ENCODE results near the gene TGFBR3L. TPM values are rescaled to one million over a fixed set of nuclear protein-coding genes. Genes with fewer than 3 reads are reported as not detected.
"Not testable (repeated sequence)": the region's sequence is repeated elsewhere in the genome, so short reads cannot be mapped to it uniquely, and the experiment has no call there.

The TGFBR3L gene
- total RNA-seq, 1 donor from 2014 or later, result 0.72 TPM

DNA sequence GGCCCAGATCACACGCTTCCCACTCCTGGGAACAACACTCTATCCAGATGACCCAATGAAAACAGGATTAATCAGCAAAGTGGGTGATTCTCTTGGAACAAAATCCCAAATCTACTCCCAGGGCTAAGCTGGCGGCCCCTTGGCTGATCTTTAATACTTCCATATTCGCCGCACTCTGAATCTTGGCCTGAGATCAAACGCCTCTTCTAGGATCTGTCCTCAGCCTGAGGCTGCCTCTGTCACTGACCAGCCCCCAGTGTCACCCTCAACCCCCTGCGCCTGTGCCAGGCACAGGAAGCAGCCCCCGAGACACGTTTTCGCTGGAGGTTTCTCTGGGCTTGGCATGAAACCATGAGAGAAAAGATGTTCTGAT is 13.7 kb downstream of the TGFBR3L start:
- no peak for ATAC-seq

DNA sequence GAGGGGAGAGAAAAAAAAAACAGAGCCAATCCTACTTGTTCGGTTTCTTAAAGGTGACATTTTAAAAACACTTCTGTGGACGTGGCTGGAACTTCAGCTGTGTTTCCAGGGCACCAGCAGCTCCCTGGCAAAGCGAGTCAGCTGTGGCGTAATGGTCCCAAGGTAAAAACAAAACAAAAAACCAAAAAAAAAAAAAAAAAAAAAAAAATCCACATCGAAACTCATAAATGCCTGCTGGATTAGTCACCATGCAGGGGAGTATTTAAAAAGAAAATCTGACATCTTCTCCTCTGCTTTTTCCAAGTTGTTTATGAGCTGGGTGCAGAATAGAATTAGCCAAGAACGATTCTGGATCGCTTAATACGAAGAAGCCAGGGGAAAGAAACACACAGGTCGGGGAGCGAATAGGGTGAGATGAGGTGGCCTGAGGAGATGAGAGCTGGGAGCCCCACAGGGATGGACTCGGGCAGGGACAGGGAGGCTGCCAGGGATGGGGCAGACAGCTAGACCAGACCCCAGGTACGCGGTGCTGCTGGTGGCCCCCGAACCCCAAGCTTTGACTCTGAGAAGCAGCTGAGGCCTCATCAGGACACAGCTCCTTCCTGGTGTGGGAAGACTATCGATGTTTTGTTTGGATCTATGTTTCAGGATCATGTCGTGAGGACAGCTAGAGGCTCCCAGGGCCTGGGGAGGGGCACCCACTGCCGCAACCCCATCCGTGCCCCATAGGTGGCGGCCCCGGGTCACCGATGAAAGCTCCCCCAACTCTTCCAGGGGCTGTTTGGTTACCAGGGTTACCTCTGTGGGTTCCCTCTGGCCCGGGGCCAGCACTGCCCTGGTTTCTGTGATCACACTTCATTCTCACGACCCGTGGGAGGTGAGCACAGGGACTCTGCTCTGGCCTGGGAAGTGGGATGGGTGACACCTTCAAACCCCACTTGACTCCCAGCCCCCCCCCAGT is 14.4 kb downstream of the TGFBR3L start:
- ATAC-seq, result no peak

DNA sequence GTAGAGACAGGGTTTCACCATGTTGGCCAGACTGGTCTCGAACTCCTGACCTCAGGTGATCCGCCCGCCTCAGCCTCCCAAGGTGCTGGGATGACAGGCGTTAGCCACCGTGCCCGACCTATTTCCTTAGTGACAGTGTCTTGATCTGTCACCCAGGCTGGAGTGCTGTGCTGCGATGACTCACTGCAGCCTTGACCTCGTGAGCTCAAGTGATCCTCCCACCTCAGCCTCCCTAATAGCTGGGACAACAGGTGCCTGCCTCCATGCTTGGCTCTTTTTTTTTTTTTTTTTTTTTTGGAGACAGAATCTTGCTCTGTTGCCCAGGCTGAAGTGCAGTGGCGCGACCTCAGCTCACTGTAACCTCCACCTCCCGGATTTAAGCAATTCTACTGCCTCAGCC is 15.4 kb downstream of the TGFBR3L start:
- not testable (repeated sequence) for ATAC-seq

DNA sequence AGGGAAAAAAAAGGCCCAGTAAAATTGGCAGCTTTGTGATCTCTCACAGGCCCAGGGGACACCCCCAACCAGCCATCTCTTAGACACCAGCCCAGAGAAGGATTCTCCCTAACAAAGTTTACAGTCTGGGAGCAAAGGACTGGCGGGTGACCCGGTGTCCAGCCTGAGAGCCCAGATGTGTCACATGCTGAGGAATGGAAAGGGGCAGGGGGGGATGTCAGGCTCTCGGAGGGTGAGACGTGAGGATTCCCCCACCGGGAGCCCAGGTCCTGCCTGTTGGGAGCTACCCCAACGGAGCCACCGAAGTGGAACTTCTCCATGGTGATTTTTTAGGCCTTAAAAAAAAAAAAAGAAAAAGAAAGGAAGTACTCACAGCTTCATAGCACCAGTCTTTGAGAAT is 16.1 kb downstream of the TGFBR3L start:
- ATAC-seq, result no peak

DNA sequence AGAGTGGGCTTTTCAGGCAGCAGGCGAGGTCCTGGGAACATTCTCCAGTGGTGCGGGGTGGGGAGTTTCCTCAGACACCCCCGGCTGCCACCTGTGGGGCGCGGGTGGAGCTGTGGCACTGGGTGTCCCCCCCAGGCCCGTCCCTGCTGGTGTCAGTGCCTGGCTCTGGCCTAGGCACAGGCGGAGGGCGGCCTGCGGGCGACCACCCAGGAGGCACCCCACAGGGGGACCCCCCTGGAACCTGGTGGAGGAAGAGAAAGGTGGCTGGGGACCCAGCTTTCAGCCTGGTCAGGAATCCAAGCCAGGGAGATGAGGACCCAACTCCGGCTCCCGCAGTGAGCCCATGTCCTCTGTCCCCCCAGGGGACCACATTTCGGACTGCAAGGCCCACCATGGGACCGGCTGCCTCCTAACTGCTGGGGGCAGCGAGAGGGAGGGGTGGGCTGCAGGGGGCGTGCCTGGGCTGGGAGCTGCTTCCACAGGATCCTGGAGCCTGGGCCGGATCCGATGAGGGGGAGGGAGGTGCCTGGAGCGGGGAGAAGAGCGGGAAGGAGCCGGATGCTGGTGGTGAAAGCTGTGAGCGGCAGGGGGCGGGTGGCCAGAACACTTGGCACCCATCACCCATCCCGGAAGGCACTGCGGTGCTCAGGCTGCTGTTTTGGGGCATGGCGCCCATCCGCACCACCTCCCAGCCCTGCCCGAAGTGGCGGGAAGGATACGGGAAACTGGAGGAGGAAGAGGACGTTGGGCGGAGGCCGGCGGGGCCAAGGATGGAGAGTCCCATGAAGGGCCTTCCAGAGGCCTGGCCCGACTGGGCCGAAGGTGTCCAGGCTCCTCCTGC is 16.8 kb downstream of the TGFBR3L start:
- peak; percentile 1 for ATAC-seq

DNA sequence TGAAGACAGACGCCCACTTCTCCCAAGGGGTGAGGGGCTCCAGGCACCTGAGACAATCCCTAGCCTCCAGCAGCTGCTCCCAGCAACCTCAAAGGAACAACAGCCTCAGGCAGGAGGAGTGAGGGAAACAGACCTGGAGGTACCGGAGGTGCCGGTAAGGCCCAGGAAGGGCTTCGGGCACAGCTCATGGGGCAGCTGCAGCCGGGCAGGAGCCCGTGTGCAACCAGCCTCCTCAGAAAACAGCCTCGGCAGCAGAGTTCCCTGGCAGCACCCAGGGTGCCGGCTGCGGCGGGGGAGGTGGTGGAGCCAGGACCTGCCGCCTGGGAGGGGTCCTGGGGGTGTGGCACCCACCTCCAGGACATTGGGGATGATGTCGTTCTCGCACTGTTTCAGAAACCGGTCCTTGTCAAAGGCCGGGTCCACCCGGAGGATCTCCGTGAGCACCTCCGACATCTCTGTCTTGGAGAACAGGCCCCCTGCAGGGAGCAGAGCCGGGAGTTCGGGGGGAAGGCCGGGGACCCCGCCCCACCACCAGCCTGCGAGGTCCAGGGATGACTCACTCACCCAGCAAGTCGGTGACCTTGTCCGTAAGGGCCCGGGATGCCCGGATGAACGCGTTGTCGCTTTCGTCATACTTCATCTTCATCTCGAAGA is 17.8 kb downstream of the TGFBR3L start:
- no peak for ATAC-seq

DNA sequence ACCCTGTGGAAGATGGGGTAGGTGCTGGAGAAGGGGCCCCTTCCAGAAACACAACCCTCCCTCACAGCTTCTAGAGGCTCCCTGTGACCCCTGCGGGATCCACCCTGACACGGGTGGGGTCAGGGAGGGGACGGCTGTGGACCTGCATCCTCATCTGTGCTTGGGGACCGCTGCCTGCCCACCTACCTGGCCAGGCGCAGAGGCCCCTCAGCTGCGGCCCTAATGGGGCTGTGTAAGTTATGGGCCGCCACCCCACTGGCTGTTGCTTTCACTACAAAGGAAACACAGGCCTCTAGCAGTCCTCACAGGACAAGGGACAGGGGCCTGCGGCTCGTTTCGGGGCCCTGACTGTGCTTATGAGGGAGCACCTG is 18.3 kb downstream of the TGFBR3L start:
- ATAC-seq, result no peak

DNA sequence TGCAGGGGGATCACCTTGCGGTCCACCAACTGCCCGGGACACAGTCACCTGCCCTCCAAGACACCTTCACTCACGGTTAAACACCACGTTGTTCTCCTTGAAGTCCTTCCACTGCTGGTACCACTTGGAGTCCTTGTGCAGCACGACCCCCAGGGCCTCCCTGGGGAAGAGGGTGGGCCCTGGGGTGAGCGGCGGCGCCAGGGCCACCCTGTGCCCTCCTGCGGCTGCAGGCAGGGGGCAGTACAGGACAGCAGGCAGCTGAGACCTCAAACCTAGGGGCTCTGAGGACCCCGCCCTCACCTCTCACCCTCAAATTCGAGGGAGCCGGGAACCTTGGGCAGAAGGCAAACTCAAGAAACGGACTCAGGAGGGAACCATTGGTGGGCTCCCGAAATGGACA is 18.8 kb downstream of the TGFBR3L start:
- no peak for ATAC-seq

DNA sequence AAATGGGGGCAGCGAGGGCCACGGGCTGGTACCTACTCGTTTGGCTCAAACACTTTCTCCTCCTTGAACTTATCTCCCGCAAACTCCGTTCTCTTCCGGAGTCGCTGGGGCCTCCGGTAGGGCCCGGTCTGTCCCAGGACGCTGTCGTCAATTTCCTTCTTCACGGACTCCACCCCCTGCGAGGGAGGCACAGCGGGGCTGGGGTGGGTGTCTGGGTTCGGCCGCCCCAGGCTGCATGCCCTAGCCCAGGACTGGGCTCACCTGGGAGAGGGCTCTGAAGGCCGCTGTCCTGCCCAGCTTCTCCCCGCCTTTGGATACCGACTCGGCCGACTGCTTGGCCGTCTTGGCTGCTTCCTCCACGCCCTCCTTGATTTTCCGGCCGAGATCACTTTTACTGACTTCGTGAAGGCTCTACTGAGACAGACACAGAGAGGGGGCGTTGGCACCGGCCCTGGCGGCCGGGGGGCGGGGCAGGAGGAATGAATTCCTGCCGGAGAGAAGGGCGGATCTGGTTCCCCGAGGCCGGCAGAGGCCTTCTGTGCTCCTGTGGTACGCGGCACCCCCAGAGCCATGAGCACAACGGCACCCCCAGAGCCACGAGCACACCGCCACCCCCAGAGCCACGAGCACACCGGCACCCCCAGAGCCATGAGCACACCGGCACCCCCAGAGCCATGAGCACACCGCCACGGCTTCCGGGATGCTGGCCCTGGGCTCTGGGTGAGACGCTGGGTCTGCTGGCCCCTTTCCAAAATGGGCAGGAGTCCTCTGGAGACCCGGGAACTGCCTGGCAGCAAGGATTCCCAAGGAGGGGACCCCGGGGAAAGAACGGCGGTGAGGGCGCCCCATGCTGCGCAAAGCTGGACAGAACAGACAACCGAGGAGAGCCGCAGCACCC is 19.4 kb downstream of the TGFBR3L start:
- ATAC-seq, result no peak

DNA sequence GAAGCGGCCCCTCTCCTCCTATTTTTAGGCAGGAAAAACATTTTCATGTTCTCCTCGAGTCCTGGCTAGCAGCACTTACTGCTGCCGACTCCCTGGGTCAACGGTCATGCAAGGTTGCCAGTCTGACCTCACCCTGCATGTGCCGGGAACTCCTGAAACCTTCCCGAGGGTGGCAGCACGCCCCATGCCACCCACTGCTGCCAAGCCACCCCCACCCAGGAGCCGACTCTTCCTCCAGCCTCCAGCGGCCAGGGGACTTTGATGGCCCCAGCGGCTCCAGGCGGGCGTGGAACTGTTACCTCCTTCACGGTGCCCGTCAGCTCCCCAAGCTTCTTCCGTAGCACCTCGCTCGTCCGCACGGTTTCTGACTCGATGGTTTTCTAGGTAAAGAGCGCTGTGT is 20.1 kb downstream of the TGFBR3L start:
- ATAC-seq, result no peak

DNA sequence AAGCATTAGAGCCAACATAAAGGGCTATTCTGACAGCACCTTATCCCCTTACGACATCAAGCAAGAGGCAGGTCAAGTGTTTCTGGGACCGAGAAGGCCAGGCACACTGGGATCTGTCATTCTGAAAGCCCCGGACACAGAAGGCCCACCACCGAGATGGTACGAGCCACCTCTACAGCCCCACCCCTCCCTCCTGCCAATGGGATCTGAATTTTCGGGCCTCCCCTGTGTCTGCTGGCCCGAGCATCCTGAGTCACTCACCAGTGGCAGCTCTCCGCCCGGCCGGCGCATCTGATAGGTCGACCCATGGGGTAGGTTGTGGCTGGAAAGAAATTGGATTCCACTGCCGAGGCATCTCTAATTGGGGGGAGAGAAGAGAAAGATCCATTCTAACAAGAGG is 26.2 kb downstream of the TGFBR3L start:
- ATAC-seq, result no peak

DNA sequence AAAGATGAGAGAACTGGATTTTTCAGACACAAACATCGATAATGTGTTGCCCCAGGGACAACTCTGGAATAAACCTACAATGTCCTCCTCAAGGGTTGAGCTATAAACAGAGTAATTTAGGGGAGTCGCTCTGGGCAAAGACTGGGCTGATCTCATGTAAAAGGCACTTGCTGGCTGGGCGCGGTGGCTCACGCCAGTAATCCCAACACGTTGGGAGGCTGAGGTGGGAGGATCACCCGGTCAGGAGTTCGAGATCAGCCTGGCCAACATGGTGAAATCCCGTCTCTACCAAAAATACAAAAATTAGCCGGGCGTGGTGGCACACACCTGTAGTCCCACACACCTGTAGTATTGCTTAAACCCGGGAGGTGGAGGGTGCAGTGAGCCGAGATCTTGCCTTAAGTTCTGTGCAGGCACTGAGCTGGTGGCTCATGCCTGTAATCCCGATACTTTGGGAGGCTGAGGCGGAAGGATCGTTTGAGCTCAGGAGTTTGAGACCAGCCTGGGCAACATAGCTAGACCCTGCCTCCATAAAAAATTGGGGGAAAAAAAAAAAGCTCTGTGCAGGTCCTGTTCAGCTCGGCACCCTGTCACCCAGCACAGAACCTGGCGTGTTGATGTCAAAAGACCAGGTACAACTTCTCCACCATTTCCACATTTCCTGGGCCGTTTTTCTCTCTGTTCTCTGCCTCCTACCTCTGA is 27.4 kb downstream of the TGFBR3L start:
- ATAC-seq, result no peak

DNA sequence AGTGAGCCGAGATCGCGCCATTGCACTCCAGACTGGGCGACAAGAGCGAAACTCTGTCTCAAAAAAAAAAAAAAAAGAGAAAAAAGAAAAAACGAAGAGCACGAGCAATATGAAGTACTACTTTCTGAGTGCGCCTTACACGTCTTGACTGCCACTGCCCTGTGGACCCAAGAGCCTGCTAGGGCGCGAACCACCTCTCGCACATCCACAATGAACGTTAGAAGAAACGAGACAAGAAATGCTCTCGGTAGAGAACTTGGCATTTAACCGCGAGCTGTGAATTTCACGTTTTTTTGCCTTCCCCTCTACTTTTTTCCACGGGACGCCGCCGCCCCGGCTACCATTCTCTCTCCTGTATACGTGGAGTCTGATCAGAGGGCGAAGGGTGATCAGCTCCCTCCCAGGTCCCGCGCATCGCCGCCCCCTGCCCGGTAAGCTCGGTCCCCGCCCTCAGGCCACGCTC is 28.4 kb downstream of the TGFBR3L start:
- ATAC-seq, result no peak

DNA sequence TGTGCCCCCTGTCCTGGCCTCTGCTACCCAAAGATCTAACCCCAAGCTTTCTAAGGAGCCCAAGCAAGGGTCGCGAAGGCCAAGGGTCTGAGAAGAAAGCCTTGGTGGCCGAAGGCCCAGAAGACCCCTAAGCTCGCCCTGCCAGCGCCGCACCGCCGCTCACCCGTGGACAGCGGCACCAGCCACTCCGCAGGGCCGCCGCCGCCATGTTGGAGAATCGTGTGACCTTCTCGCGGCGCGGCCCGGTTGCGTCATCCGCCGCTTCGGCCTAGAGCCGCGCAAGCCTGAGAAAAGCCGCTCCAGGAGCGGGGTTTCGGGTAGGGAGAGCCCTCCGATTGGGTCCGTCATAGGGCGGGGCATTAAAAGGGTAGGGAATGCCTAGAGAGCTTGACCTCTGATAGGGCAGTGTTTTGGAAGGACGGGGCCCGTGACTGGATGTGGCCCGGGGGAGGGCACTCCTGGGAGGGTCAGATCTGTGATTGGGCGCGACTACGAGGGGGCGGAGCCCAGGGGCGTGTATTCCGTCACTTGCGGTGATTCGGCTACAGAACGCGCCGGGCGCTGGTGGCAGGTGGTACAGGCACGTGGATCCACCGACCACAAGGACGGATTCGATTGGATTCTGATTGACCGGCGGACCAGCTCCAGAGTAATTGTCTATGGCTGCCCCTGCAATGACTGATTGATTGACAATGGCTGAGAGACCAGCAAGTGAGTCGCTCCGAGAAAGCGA is 29.0 kb downstream of the TGFBR3L start, which contains the start of gene TIMM44:
TIMM44 (minus strand) TSS at position 223 of the 733 bp plus-strand sequence; CDS start at position 208, 15 bp downstream.
- peak; percentile 99 for ATAC-seq

DNA sequence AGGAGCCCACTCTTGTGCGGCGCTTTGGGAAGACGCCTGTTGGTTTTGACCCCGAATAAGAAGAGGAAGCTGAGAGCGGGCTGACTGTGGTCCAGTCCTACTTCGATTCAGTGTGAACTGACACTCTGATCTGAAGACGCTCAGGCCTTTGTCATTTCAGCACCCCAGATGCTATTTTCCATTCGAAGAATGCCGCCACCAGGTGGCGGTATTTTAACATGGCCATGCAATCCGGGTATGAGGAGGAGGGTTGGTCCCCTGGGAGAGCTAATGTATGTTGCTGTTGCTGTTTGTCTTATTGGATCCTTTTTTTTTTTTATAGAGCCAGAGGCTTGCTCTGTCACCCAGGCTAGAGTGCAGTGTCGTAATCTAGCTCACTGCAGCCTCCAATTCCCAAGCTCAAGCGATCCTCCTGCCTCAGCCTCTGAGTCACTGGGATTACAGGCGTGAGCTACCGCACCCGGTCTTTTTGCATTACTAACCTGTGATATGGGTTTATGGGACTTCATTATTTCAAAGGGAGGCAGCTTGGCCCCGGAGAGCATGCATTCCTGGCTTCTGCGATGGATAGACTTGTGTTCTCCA is 29.6 kb downstream of the TGFBR3L start:
- ATAC-seq, result peak; percentile 39

DNA sequence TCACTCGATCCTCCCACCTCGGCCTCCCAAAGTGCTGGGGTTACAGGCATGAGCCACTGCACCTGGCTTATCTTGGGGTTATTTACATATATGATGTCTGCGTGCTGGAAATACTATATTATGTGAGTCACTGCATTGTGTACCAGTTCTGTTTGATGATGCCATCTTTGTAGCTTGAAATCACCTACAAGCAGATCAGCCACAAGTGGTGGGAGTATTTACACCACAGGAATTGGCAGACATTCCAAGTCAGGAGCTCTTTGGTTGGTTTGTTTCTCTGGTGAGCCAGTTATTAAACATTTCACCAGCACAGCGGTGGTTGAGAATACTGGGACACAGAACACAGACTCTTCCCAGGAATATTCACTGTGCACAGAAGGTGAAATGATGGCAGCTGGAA is 33.3 kb downstream of the TGFBR3L start:
- no peak for ATAC-seq

DNA sequence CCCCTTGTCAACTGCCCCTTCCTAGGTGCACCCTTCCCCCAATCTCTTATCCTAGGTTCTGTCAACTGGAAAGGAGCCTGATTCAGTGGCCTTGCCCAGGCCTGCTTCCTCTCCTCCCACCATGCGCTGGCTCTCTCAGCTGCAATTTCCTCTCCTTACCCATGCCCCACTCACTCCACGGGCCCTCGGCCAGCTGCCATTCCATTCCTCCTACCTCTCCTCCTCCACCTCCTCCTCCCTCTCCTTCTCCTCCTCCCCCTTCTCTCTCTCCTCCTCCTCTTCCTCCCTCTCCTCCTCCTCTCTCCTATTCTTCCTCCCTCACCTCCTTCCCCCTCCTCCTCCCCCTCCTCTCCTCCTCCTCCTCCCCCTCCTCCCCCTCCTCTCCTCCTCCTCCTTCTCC is 38.4 kb downstream of the TGFBR3L start:
- ATAC-seq, result peak; percentile 27

DNA sequence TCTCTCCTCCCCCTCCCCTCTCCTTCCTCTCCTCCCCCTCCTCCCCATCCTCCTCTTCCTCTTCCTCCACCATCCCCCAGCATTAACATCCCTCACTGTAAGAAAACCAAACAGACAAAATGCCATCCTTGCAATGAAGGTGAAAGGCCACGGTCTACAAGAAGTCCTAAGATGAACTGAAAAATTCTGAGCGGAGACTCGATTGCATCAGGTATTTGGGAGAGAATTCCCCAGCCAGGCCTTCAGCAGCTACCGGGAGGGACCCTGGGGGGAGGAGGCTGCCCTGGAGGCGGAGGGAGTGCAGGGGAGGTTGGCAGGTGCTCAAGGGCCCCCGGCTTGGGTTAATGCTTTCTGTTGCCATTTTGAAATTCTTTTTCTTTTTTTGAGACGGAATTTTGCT is 38.9 kb downstream of the TGFBR3L start:
- no peak for ATAC-seq

DNA sequence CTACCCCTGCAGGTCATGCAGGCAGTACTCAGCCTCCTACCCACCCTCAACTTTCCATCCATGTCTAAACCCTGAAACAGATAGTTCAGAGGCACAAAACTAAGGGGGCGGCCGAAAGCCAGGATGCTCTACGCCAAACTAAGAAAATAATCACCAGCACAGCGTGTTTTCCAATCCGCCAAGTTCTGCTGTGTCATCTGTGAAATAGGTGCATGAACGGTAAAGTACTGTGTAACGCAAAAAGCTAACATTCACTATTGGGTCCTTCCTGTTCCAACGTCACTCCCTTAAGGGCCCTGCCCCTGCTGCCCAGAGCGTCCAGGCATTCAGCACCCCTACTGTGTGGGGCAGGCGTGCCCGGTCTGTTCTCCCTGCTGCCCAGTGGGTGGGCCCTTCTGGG is 41.1 kb downstream of the TGFBR3L start:
- ATAC-seq, result peak; percentile 27

DNA sequence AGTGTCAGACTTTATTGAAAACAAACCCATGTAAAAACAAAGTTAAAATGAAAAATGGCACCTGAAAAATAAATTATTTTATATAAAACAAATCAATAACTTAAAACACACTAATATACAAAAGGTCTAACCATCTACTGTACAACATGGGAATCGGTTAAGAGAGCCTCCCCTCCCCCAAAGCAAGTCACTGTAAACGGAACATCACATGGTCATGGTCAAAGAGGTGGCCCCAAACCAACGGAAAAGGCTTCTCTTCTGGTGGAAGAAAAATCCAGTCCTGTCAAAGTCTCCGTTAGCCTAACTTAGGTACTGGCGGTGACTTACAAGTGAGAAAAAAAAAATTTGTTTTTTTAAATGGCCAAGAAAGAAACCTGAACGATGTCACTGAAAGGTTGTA is 44.6 kb downstream of the TGFBR3L start:
- no peak for ATAC-seq
